Amniotic epithelial cell (primary cell): ENCODE results near the gene FAM171A2.
A peak's percentile ranks its signal among the peaks of the same experiment; 100 is the strongest.

Experiments
- DNase-seq: peaks from one replicate; pipeline ENCODE4 v3.0.0-alpha.2; 2010; ENCODE audit warnings: low read depth

FAM171A2 gene

DNA sequence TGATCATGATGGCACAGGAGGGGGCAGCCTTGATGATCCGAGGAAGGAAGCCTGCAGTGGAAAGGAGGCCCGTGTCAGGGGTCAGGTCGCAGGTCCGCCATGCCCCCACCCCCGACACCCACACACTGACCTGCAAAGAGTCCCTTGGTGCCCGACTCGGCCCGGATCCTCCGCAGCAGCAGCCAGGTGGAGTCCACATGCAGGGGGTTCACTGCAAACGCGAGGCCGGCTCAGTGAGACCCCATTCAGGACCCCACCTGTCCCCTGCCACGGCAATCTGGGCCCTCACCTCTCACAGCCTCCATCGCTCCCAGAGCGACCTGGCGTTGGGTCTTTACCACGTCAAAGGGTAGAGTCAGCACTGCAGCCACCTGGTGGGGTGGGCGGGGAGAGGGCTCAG lies 43.6 kb downstream of the FAM171A2 start:
- DNase-seq: no peak

DNA sequence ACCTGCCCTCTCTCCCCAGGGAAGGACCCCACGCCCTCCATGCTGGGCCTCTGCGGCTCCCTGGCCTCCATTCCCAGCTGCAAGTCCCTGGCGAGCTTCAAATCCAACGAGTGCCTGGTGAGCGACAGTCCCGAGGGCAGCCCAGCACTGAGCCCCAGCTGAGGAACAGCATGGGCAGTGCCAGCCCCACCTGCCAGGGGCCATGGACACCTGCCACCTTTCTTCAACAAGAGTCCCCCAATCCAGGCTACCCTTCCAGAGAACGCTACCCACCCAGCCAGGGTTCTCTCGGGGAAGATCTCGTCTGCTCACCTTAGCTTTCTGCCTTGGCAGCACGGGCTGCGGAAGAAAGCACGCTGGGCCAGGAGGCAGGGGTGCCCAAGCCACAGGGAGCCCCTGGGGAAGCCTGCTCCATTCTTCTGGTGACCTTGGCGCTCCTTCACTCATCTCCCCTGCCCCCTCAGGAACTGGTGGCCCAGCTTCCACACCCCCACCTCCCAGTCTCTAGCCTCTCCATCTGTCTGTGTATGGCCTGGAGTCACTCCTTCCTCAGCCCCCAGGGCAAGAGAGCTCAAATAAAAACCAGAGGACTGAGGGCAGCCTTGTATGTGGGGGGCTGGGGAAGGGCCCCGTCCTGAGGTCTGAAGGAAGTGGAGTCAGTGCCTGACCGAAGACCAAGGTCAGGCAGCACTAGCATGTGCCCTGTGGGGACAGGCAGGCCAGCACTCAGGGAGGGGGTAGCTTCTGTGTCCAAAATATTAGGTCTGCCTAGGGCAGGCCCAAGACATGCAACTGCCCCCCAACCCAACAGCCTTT lies 45.4 kb downstream of the FAM171A2 start:
- no peak for DNase-seq

DNA sequence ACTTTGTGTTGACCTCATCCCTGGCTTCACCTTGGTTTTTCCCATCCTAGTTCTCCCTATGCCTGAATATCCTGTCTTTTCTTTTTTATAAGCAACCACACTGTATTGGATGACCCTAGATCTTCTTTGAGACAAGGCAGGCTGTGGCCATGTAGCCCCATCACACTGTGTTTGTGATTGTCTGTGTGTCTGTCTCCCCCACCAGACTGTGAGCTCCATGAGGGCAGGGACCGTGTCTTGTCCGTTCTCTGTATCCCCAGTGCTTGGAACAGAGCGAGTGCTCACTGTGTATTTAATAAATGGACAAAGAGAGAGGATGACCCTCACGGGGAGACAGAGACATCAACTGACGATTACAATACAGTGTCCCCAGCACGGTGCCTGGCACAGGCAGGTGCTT lies 46.1 kb downstream of the FAM171A2 start:
- no peak for DNase-seq

DNA sequence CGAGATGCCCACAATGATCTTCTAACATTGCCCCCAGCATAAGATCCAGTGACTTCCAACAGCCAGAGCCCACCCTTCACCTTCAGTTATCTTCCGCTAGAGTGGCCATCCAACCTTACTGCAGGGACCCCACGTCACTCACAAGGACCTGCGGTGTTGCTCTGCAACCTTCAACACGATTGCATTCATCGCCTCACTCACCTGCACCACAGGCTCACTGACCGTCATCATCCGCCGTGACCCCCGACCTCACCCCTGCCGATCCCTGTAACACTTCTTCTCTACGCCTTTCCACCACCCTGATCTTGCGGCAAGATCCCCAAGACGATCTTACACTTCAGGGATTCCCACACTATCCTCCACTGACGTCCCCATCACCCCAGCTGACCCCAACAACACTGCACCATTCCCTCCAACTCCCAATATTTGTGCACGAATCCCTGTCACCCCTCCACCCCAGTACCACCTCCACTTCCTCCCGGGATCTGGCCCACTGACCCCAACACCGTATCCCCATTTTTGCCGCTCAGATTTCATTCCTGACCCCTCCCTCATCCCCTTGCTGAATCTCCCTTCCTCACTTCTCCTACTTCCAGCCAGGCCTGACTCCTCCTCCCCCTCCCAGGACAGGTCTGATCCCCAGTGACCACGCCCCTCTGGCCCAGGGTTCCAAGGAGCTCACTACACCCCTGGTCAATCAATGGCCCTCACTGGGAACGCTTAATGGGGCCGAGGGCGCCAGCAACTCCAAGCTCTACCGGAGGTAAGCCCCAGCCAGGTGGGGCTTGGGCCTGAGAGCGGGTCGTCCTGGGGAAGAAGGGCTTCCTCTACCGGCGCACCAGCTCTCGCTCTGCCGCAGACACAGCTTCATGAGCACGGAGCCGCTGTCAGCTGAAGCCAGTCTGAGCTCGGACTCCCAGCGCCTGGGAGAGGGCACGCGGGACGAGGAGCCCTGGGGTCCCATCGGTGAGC lies 47.6 kb downstream of the FAM171A2 start:
- DNase-seq: no peak

DNA sequence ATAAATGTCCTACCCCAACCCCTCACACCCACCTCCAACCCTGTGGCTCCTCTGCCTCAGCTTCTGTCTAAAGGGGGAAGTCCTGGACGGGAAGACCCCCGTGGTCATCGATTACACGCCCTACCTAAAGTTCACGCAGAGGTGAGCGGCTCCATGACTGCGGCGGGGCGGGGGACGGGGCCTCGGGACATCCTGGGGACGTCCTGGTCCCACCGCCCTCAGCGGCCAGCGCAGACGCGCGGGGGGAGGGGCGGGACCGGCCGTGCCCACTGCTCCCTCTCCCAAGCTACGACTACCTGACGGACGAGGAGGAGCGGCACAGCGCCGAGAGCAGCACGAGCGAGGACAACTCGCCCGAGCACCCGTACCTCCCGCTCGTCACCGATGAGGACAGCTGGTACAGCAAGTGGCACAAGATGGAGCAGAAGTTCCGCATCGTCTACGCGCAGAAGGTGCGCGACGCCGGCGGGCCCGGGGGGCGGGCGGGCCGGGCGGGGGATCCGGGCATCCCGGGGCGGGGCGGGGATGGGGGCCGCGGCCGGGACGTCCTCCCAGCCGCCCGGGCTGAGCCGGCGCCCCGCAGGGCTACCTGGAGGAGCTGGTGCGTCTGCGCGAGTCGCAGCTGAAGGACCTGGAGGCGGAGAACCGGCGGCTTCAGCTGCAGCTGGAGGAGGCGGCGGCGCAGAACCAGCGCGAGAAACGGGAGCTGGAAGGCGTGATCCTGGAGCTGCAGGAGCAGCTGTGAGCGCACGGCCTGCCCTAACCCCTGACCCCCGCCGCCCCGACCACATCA lies 48.6 kb downstream of the FAM171A2 start:
- peak; percentile 17 for DNase-seq

DNA sequence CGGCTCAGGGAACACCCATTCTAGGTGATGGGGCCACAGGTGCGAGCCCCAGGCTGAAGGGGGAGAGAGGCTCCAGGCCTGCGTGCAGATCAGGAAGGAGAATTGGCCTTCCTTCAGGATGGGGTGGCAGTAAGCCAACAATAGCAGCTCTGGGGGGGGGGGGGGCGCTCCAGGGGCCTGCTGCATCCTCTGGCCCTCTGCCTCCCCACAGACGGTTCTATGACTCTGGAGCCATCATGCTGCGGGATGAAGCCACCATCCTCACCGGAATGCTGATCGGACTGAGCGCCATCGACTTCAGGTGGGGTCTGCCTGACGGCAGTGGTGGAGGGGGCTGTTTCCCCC lies 49.2 kb downstream of the FAM171A2 start:
- DNase-seq: no peak

DNA sequence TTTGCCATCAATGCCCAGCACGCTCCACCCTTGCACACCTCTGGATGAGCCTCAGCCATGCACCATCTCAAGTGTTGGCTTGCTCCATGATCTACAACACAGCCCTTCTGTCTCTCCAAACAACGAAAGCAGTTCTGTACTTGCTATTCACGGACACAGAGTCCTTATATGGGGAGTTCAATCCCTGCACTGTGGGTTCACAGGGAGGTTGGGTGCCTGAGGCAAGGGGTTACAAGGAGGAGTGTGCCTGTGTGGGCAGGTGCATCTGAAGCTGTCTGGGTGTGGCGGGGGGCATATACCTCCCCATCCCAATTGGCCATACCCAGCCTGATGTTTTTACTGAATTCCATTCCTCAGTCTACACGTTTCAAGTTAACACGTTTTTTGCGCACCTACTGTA lies 49.6 kb downstream of the FAM171A2 start:
- DNase-seq: no peak

DNA sequence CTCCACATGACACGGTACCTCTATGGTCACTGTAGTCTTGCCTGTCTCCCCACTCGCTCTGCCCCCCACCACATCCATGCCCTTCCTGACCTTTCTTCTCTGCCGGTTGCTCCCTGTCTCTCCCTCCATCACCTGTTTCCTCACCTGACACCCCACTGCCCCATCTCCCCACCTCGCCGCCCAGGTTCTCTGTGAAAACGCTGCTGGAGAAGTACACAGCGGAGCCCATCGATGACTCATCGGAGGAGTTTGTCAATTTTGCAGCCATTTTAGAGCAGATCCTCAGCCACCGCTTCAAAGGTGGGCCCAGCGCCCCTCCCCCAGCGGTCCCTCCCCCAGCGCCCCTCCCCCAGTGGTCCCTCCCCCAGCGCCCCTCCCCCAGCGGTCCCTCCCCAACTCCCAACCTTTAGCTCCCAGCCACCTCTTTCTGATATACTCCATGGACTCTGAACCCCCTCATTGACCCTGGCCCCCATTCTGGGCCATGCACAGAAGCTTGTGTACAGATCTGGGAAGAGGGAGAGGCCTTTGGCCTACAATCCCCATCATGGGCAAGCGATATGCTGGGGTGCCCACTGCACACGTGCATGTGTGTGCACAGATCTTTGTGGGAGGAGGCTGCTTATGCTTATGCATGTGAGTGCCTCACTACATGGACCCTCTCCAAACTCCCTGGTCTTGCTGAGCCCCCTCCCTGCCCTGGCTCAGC lies 51.1 kb downstream of the FAM171A2 start:
- DNase-seq: no peak

DNA sequence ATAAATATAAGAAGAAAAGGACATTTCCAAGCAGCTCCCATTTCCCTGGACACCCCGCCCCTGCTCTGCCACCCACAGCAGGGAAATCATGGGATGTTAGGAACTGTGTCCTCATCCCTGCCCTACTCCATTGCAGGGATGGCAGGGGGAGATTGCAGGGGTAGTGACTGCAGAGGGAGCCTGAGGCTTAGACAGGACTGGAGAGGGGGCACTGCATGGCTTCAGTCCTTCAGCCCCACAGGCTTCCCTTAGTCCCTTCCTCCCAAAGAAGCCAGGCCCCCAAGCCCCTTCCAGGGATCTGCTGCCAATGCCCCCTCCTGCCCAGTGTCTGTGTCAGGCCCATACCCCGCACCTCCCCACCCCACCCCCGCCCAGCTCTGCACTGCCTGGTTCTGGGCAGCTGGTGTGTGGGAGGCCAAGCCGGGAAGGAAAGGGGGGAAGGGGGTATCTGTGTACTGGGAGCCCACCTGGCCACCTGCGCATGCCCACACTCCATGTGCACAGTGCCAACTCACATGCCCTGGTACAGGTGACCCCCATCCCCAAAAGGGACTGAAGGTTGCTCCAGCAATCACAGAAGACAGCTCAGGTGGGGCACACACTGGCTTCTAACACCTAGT lies 52.0 kb downstream of the FAM171A2 start:
- no peak for DNase-seq

DNA sequence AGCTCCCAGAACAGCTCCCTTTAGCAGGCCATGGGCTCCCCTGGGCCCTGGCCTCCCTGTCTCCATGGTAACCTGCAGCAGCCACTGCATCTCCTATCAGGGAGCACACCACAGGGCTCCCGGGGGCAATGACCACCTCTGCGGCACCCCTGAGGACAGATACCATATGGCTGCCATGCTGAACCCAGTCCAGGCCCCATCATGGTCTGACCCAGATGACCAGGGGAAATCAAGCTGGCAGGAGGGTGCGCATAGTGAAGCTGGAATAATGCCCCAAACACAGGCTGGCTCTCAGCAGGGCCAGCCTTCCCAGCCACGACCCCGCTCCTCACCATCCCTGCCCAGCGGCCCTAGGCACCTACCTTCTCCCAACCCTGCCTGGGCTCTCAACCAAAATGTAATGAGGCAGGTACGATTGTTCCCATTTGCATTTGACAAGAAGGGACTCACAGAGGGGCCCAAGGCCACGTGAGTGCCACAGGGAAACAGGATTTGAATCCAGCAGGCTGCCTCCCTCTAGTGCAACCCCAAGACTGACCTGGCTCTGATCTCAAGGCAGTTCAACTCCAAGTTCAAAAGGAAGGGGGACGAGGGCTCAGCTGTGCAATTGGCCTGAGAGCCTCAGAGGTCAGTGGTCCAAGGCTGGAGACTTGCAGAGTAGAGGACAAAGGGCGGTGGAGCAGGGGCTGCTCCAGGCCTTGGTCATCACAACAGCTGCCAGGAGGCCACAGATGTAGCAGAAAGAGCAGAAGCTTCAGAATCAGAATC lies 52.9 kb downstream of the FAM171A2 start:
- no peak for DNase-seq

DNA sequence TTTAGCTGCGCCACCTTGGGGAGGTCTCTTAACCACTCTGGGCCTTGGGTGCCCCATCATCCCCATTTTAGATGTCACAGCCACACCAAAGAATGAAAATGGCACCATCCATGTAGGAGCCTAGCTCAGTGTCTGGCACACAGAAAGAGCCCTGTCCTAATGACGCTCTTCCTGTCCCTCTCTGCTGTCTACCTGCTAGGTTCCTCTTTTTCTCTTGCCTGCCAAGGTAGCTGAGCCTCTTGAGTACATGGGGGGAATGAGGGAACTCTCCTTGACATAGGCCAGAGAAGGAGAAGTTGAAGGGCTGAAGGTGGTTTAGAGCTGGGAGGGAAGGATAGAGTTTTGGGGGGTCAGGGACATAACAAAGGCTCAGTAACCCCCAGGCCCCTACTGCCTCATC lies 53.5 kb downstream of the FAM171A2 start:
- no peak for DNase-seq

DNA sequence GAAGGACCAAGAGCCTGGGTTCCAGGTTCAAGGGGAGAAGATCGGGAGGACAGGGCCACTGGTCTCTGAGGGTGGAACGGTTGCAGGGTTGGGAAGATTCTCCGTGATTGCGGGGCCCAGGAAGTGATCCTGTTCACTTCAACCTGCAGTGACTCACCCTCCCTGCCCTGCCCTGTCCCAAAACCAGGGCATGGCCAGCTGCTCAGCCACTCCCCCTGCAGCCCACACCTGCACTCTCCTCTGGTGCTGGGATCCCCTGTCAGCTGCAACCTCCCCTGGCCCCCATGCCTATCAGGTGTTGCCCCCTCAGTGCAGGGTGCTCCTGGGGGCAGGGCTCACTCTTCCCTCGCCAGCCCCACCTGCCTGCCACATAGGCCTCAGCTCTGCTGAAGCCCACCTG lies 54.2 kb downstream of the FAM171A2 start:
- no peak for DNase-seq

DNA sequence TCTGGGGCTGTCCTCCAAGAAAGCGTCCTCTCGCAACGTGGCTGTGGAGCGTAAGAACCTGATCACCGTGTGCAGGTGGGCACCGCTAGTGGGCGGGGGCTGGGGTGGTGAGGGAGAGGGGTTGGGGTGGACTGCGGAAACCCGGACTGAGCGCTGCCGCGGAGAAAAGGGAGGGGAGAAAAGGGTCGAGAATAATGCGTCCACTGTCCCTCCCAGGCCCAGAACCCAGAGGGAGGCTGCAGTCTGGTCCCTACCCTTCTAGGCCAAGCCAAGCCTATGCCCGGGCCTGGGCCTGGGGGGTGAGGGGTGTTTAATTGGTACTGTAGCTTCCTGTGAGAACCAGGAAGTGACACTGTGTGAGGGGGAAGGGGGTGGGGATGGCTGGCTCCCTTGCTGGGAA lies 54.8 kb downstream of the FAM171A2 start:
- no peak for DNase-seq

DNA sequence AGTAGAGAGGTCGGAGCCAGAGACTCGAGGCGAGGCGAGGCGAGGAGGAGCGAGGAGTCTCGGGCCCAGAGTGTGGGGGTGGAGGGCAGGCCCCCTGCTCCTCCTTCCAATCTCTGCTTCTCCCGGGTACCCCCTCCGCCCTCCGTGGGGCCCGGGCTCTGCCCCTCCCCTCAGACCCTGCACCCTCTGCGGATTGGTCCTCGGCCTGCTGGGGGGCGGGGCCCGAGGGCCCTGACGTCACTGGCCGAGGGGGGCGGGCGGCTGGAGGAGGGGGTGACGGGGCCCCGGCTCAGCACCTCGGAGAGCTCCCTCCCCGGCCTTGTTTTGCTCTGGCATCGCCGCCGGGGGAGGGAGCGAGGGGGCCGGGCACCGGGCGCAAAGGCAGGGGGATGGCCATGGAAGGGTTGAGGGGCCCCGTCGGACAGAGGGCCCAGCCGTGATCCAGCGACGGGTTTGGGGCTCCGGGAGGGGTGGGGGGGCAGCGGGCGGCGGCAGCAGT lies 55.3 kb downstream of the FAM171A2 start, which contains the start of gene RUNDC3A:
RUNDC3A (plus strand) TSS at position 282 of the 499 bp plus-strand sequence. CDS start 232 bp downstream, outside the sequence.
- peak; percentile 84 for DNase-seq

DNA sequence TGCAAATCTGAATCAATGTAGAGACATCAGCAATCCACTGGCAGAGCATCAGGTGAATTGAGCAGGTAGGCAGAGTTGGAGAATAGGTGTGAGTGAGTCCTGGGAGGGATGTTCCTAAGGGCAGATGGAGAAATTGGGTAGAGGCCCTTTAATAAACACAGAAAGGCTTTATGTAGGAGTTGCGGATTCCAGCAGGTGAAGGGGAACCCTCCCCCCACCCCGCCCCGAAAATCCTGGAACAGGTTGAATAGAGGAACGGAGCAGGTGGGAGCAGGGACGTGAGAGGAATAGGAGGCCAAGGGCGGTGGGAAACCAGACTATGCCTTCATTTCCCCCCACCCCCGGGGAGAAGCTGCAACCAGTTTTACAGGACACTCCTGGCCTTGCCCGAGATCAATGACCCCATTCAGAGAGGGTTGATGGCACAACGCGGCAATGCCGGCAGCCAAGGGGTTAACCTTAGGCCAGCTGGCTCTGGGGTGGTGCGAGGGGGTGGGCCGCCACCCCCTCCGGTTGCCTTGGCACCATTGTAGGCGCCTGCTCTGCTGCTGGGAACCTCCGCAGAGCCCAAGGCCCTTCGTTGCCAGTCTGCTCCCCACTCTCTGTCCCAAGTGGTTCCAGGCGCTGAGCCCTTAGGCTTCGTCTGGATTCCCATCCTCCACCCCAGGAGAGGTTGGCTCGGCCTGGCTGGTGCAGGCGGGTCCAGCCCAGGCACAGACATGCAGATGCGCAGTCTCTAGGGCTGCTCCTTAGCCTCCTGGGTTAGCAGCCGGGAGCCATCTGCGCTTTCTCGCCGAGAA lies 56.1 kb downstream of the FAM171A2 start:
- peak; percentile 75 for DNase-seq

DNA sequence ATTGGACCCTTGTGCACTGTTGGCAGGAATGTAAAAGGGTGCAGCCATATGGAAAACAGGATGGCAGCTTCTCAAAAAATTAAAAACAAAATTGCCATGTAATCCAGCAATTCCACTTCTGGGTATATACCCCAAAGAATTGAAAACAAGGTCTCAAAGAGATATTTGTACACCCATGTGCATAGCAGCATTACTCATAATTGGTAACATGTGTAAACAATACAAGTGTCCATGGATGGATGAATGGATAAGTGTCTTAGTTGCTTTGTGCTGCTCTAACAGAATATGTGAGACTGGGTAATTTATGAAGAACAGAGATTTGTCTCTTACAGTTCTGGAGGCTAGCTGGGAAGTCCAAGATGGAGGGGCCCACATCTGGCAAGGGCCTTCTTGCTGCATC lies 59.0 kb downstream of the FAM171A2 start:
- no peak for DNase-seq
